Stimulated activated CD4-positive, alpha-beta T cell treated with anti-CD3 and anti-CD28 coated beads, Interleukin-15, amount 100 ng/mL, for 24 hours (primary cell): ENCODE data around the gene ATF4.
A peak's percentile ranks its signal among the peaks of the same experiment; 100 is the strongest.
"Not testable (repeated sequence)": the region's sequence is repeated elsewhere in the genome, so short reads cannot be mapped to it uniquely, and the experiment has no call there.

Source experiments
- DNase-seq: peaks from one replicate; pipeline ENCODE4 v3.0.0-alpha.2; 2020

The ATF4 gene

GRCh38 chr22:39489094-39490068, 31.0 kb upstream of the ATF4 start:
- DNase-seq = no peak

DNA sequence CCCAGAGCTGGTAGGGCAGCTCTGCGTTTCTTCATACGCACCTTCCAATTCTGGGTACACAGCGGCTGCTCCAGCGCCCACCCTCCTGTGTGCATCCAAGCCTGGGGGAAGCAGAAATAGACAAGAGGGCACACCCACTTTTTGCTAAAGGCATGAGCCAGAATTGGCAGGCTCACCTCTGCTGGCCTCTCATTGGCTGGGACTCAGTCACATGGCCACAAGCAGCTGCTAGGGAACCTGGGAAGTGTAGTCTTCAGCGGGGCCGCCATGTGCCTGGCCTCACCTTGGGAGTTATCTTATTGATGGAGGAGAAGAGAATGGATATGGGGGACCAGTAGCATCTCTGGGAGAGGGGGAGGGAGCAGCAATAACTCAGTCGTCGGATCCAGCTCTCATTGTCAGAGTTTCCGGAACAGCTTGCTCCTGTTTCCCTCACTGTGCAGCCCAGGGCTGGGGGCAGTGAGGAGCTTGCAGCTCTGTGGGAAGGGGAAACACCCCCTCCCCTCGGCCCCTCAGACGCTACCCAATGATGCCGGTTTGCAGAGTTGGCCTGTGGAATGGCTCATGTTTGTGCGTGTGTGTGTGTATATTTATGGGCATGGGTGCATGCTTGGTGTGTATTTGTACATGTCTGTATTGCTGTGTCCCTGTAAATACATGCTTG, 30.1 kb upstream of the ATF4 start:
- DNase-seq = peak; percentile 89

GRCh38 chr22:39490966-39491680, 29.2 kb upstream of the ATF4 start:
- DNase-seq = no peak

DNA sequence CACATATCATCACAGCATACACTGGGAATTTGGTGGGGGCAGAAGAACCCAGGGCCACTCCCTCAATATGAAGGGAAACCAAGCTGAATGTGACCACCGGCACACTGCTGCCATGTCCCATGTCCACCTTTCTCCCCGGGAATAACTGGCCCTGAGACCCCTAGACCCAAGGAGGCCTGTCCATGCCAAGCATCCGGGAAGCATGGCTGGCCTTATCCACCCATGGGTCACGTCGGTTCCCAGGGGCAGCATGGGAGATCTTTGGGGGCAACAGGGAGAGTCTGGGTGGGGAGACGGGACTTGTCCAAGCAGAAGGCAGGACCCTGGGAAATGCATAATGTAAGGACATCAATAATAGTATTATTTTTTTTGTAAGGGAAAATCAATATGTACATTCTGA, 28.7 kb upstream of the ATF4 start:
- no peak for DNase-seq

GRCh38 chr22:39492186-39492585, 28.2 kb upstream of the ATF4 start:
- no peak for DNase-seq

- no peak for DNase-seq
These were observed 26.6 kb upstream of the ATF4 start for GRCh38 chr22:39493759-39494158.

- DNase-seq = no peak
These were observed 25.8 kb upstream of the ATF4 start for GRCh38 chr22:39494471-39495120.

GRCh38 chr22:39496131-39496838, 24.1 kb upstream of the ATF4 start:
- peak; percentile 80 for DNase-seq

GRCh38 chr22:39497429-39497828, 22.9 kb upstream of the ATF4 start:
- DNase-seq = no peak

DNA sequence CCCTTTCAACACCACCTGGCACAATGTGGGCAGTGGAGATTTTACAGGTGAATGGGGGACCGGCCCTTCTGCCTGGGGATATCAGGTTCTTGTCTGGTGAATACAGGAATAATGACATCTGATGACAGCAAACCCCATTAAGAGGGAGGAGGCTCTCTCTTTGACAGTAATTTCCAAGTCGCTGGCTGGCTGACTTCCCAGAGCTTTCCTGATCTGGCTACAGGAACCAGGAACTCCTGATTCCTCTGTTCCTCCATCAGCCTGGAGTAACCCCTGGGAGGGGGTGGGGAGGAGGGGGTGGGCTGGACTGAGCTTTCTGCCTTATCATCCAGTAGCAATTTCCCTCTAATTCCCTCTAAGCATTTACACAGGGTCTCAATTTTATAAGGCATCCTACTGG, 22.0 kb upstream of the ATF4 start:
- DNase-seq = no peak

GRCh38 chr22:39498802-39499201, 21.6 kb upstream of the ATF4 start:
- DNase-seq = no peak

DNA sequence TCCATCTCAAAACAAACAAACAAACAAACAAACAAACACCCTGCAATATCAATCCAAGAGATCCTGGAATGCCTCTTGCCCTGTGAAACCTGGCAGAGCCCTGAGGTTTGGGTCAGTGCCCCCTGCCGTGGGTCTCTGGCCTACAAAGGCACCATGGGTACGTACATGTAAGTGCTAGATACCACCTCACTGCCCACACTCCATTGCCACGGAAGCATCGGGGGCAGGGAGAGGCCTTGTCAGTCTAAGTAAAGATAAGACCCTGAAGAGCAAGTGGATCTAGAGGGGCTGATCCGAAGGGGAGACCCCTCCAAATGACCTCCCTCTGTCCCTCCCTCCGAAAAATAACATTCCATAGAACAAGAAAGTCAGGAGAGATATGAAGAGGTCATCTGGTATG, 20.3 kb upstream of the ATF4 start:
- no peak for DNase-seq

DNA sequence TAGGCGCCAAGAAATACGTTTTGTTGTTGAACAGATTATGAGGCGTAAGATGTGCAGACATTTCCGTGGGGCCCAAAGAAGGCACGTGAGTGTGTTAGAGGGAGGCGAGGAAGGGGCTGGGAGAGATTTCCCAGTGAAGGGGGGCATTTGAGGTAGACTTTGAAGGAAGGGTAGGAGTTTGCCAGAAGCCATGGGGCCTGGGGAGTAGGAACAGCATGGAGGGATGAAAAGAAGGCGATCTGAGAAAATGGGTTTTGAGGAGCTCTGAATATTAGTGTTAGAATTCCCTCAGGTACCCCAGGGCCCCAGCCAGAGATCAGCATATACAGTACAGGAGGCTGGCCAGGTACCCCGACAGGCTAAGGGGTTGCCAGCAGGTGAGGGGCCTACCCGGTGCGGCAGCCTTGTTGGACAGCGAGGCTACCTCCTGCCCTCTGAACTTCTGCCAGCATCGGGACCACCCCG, 18.7 kb upstream of the ATF4 start:
- no peak for DNase-seq

GRCh38 chr22:39502109-39502788, 18.1 kb upstream of the ATF4 start, which contains the start of gene MIEF1:
MIEF1 (plus strand) TSS chr22:39502290; CDS start chr22:39511295, 9,005 bp downstream.
- peak; percentile 96 for DNase-seq

GRCh38 chr22:39502789-39503409, 17.5 kb upstream of the ATF4 start:
- no peak for DNase-seq

DNA sequence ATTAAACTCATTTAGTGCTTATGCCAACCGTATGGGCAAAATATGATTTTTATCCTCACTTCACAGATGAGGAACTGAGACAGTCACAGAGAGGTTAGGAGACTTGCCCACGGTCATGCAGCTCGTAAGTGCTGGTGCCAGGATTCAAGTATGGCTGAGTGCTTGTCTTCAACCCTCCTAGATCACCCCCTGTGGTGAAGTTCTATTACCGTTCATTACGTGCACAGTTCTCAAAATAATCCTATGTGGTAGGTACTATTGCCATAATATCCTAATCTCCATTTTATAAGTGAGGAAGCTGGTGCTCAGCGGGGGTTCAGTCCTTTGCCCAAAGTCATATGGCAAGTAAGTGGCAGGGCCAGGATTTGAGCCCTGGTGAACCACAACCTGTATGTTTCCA, 16.7 kb upstream of the ATF4 start:
- DNase-seq = no peak

- no peak for DNase-seq
These were observed 16.3 kb upstream of the ATF4 start for GRCh38 chr22:39504071-39504470.

GRCh38 chr22:39507021-39507420, 13.3 kb upstream of the ATF4 start:
- DNase-seq = not testable (repeated sequence)

DNA sequence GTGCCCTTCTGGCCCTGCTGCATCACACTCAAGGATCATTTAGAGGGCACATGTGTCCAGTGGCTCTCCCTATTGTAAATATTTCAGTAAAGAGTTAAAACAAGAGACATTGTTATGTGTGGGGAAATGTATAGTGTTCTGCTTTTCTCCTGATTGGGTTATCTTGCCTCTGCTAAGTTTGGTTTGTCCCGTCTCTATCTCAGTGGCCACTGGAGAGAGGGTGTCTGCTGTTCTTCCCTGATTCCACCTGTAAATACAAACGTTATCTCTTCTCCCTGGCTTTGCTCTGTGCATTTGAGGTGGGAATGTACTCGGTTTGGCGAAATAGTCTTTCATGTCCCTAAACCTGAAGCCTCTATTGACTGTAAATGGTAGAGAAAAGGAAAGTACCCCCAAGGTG, 12.0 kb upstream of the ATF4 start:
- no peak for DNase-seq

GRCh38 chr22:39510529-39511149, 9.7 kb upstream of the ATF4 start:
- DNase-seq = no peak

- DNase-seq = no peak
These were observed 9.1 kb upstream of the ATF4 start for GRCh38 chr22:39511226-39511625.
